Measurements from ENCODE around the gene SPTBN4. TPM values are rescaled to one million over a fixed set of nuclear protein-coding genes. Genes with fewer than 3 reads are reported as not detected.
"Not testable (repeated sequence)": the region's sequence is repeated elsewhere in the genome, so short reads cannot be mapped to it uniquely, and the experiment has no call there.

Gene SPTBN4
- total RNA-seq, 1 donor from 2014 or later, result 0.20 TPM

- ATAC-seq, result no peak
Measured at GRCh38 chr19:40508739-40509260, 42.0 kb downstream of the SPTBN4 start.

- ATAC-seq, result no peak
Measured at GRCh38 chr19:40510526-40511115, 43.8 kb downstream of the SPTBN4 start.

DNA sequence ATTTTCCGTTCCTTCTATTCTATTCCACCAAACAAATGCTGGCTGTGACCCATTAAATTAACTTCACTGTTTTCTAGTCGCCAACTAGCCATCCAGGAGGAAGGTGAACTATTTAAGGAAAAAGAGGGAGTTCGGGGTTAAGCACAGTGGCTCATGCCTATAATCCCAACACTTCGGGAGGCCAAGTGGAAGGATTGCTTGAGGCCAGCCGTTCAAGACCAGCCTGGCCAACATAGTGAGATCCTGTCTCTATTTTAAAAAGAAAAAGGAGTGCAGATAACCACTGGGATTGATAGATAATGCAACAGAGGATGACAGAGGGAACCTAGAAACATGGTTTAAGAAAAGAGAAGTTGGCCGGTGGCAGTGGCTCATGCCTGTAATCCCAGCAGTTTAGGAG lies 44.7 kb downstream of the SPTBN4 start:
- no peak for ATAC-seq

DNA sequence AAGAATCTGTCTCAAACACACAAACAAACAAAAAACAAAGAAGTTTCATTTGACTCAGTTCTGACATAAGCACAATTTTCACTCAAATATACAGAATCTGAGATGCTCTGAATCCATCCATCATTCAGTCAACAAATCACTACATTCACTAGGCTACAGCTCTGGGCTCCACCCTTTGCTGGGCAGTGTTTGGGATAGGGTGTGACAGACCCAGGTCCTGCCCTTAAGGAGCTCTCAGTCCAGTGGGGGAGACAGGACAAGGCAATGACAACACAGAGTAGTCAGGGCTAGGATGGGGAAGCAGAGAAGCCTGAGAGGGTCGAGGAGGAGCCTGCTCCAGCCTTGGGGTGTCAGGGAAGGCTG lies 45.3 kb downstream of the SPTBN4 start:
- peak; percentile 13 for ATAC-seq

- peak; percentile 33 for ATAC-seq
Measured at GRCh38 chr19:40512473-40513344, 45.9 kb downstream of the SPTBN4 start.

DNA sequence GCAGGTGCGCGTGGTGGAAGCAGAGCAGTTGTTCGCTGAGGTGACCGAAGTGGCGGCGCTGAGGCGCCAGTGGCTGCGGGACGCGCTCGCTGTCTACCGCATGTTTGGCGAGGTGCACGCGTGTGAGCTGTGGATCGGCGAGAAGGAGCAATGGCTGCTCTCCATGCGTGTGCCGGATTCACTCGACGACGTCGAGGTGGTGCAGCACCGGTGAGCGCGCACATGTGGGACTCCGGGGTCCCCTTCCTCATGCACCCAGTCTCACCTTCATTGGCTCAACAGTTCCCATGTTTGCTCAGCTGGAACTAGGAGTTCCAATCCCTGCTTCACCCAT lies 46.5 kb downstream of the SPTBN4 start:
- no peak for ATAC-seq

DNA sequence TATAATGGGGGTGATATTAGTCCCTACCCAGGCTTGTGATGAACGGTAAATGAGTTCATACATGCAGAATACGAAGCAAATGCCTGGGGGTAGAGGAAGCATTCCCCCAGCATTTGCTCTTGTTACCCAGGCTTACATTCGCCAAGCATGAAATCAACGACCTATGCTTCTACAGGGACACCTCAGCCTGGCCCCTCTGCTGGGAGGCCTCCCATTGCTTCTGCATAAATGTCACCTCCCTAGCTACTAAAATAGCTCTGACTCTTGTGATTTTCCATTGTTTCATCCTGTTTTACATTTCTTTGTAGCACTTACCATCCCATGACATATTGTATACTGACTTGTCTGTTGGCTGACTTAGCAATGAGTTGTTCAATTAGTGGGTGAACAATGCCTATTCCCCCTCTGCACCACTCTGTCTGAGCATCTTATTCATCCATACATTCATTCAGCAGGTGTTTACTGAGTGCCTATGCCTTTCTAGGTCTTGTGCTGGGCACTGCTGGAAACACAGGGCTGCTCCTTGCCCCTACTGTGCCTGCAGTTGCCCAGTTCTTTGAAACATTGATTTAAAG lies 47.0 kb downstream of the SPTBN4 start:
- no peak for ATAC-seq

GRCh38 chr19:40517248-40517647 lies 50.4 kb downstream of the SPTBN4 start:
- ATAC-seq, result no peak

- no peak for ATAC-seq
Measured at GRCh38 chr19:40519352-40520322, 52.8 kb downstream of the SPTBN4 start.

GRCh38 chr19:40521276-40521675 lies 54.5 kb downstream of the SPTBN4 start:
- no peak for ATAC-seq

GRCh38 chr19:40521900-40522299 lies 55.1 kb downstream of the SPTBN4 start:
- not testable (repeated sequence) for ATAC-seq

- ATAC-seq, result peak; percentile 83
Measured at GRCh38 chr19:40523322-40524047, 56.7 kb downstream of the SPTBN4 start.

DNA sequence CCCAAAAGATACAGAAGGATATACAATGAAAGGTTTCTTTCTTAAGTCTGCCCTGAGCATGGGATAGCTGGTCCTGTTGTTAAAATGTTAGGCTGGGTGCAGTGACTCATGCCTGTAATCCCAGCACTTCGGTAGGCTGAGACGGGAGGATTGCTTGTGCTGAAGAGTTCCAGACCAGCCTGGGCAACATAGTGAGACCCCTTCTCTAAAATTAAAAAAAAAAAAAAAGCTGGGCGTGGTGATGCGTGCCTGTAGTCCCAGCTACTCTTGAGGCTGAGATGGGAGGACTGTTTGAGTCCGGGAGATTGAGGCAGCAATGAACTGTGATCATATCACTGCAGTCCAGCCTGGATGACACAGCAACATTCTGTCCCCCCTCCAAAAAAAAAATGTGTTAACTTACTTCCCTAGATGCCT lies 57.3 kb downstream of the SPTBN4 start:
- ATAC-seq, result no peak

- no peak for ATAC-seq
Measured at GRCh38 chr19:40524655-40525054, 57.9 kb downstream of the SPTBN4 start.

GRCh38 chr19:40525234-40526051 lies 58.6 kb downstream of the SPTBN4 start:
- ATAC-seq, result no peak

- no peak for ATAC-seq
Measured at GRCh38 chr19:40528078-40528477, 61.3 kb downstream of the SPTBN4 start.

- ATAC-seq, result no peak
Measured at GRCh38 chr19:40528533-40529092, 61.8 kb downstream of the SPTBN4 start.

DNA sequence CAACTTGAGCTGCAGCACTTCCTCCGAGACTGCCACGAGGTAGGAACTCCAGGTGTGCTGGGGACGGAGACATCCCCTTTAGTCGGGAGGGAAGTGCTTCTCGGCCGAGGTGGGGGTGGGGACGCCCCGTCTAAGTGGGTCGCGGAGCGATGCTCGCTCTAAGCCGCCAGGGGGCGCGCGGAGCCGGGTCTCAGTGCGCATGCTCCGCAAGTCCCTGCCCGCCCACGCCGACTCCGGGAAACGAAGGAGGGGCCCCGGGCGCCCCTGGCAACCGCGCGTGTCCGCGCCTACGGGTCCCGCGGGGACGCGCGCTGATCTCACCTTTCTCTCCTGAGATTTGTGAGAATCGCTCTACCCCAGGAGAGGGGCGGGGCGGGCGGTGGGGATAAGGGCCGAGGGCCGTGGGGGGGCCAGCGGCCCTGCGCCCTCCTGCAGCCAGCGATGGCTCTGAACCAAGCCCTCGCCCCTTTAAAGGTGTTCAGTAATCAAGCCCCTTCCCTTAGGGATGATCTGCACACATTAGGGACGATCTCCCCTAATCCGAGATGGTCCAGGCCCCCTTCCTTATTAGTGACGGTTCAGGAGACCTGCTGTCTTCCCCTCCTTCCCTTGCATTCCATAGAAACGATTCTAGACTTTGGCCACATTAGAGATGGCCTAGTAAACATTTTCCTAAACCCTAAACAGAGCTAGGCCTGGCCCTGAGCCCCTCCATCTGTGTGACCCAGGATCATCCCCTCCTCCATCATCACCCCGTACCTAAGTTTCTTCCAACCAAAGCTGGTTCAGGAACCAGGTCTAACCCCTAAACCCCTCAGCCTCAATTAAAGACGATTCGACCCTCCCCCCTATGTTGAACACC lies 62.5 kb downstream of the SPTBN4 start:
- ATAC-seq, result peak; percentile 88

DNA sequence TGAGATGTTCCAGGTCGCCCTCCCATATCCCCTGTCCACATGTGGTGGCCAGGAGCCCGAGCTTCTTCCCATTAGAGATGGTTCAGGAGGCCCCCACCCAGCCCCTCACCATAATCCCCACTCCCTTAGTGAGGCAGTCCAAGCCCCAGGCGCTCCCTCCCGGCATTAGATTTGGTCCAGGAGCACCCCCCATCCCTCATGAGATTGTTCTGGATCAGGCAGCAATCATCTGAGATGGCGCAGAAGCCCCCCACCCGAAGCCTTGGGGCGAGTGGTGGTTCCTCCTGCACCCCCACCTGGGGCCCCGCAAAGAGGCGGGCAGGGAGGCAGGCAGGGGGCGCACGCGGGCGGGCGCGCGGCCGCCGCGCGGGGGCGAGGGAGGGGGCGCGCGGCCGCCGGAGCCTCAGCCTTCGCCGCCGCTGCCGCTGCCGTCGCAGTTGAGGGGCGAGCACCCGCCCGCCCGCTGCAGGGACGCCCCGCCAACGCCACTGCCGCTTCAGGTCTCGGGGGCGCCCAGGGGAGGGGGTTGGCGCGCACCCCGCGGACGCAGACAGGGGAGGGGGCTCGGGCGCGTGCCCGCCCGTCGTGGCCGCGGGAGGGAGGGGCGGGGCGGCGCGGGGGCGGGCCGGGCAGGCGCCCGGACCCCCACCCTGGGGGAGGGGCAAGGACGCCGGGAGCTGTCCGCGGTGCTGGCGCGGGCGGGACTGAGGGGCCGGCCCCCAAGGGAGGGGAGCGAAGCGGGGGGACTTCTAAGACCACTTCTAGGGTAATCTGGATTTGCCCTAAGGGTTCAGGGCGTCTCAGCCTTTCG lies 63.5 kb downstream of the SPTBN4 start:
- ATAC-seq, result no peak

All from esophagus mucosa (tissue), 1 donor.